K562 (cell line): ENCODE data around the gene ZNF569. TPM values are rescaled to one million over a fixed set of nuclear protein-coding genes. Genes with fewer than 3 reads are reported as not detected.

Source experiments
- ATAC-seq: fragments of 200-7000 bp; cut with Tn5 transposase; 3 replicates; pipeline ENCODE4 v1.9.1; 2020; ENCODE audit warnings: moderate library complexity
- BruUV-seq: library from RNA; stranded (reverse); fragments of 400-500 nt; replicated peaks from 2 replicates; lab custom pipeline; 2021; lab: Mats Ljungman, UMichigan
- CTCF ChIA-PET: fragments of 300-600 bp; formaldehyde crosslinking; extraction: SDS; loops from one replicate; lab custom pipeline; 2021; ENCODE audit warnings: low intra/inter-chr PET ratio; lab: Yijun Ruan, JAX
- POLR2A ChIA-PET: fragments of 300-600, 350-650 bp; sonication (Branson Sonifier 250); formaldehyde crosslinking; extraction: SDS; loops from one replicate; lab custom pipeline; 2021; ENCODE audit warnings: antibody characterized with exemption, inconsistent platforms; lab: Yijun Ruan, JAX
- DNase-seq, 4 experiments: peaks; one replicate each; pipeline versions ENCODE4 v3.0.0 to v3.0.0-alpha.2; 2011 to 2018; ENCODE audit warnings: low spot score in 3 of 4, mixed read lengths in 3 of 4; ENCODE audit errors: extremely low read depth in 1 of 4
- FAIRE-seq: peaks from 2 replicates; lab custom pipeline; 2011; peaks lifted over from hg19 to GRCh38; lab: Jason Lieb, UNC
- H2AFZ ChIP-seq: 2 replicates; pipeline ENCODE4 v1.6.0; 2011; ENCODE audit warnings: low read depth, low read length, control low read depth, inconsistent platforms
- H3K27ac ChIP-seq: fragments of 200-600 bp; 3 replicates; pipeline ENCODE4 v1.8.0; 2011; ENCODE audit warnings: low read depth, mild to moderate bottlenecking, control low read depth, inconsistent platforms, low read length, moderate library complexity, mixed read lengths; ENCODE audit errors: extremely low read depth
- H3K27me3 ChIP-seq, 2 experiments: fragments of 300-600 bp in 1 of 2; 2 replicates in 1 of 2; 3 replicates in 1 of 2; pipeline versions ENCODE4 v1.6.0 to v1.8.0; 2011; ENCODE audit warnings: inconsistent platforms in 2 of 2, low read length in 2 of 2, mild to moderate bottlenecking in 1 of 2, mixed read lengths in 1 of 2, moderate library complexity in 1 of 2; ENCODE audit not compliant: control insufficient read depth in 2 of 2, insufficient read depth in 2 of 2
- H3K36me3 ChIP-seq: fragments of 300-600 bp; 3 replicates; pipeline ENCODE4 v1.8.0; 2011; ENCODE audit warnings: mild to moderate bottlenecking, low read length, inconsistent platforms; ENCODE audit not compliant: control insufficient read depth, insufficient read depth
- H3K4me1 ChIP-seq, 2 experiments: fragments of 200-600 bp in 1 of 2; replicated peaks in 1 of 2; 2 replicates in 1 of 2; 3 replicates in 1 of 2; pipeline versions ENCODE4 v1.5.1 to v1.8.0; 2011; ENCODE audit warnings: inconsistent platforms in 2 of 2, low read length in 2 of 2, mild to moderate bottlenecking in 1 of 2, mixed read lengths in 1 of 2, moderate library complexity in 1 of 2; ENCODE audit not compliant: control insufficient read depth in 2 of 2, insufficient read depth in 2 of 2
- H3K4me2 ChIP-seq: 2 replicates; pipeline ENCODE4 v1.6.1; 2011; ENCODE audit warnings: low read length, control low read depth, inconsistent platforms, mixed read lengths; ENCODE audit not compliant: insufficient read depth
- H3K4me3 ChIP-seq: fragments of 200-600 bp; sonication (generic), shearing (Covaris generic); 2 replicates; pipeline ENCODE4 v1.5.1; 2016; ENCODE audit warnings: control low read depth, inconsistent platforms
- H3K79me2 ChIP-seq: fragments of 200-600 bp; 3 replicates; pipeline ENCODE4 v1.8.0; 2011; ENCODE audit warnings: low read length, inconsistent platforms; ENCODE audit not compliant: control insufficient read depth, insufficient read depth
- H3K9ac ChIP-seq, 2 experiments: 2 replicates each; pipeline versions ENCODE4 v1.6.0 to v1.6.1; 2011; ENCODE audit warnings: low read depth in 2 of 2, low read length in 2 of 2, control low read depth in 1 of 2, inconsistent platforms in 1 of 2, mild to moderate bottlenecking in 1 of 2, mixed read lengths in 1 of 2; ENCODE audit not compliant: insufficient read depth in 1 of 2
- H3K9me1 ChIP-seq: one replicate; pipeline ENCODE4 v1.6.0; 2011; ENCODE audit warnings: inconsistent platforms, mild to moderate bottlenecking, low read length, moderate library complexity; ENCODE audit not compliant: control insufficient read depth, insufficient read depth
- H3K9me3 ChIP-seq: replicated peaks from 2 replicates; pipeline ENCODE4 v1.5.1; 2011; ENCODE audit warnings: low read depth, low read length, inconsistent platforms; ENCODE audit not compliant: control insufficient read depth, insufficient read depth
- H4K20me1 ChIP-seq: replicated peaks from 2 replicates; pipeline ENCODE4 v1.6.1; 2011; ENCODE audit warnings: low read length, inconsistent platforms, mixed read lengths; ENCODE audit not compliant: control insufficient read depth, insufficient read depth
- DACH1 ChIP-seq: fragments of 450-650 bp; IDR thresholded peaks from 2 replicates; pipeline ENCODE4 v1.6.1; 2018; ENCODE audit not compliant: partially characterized antibody
- ZNF212 ChIP-seq: fragments of 450-650 bp; formaldehyde crosslinking; IDR thresholded peaks from 2 replicates; pipeline ENCODE4 v1.4.0; 2020; ENCODE audit warnings: mild to moderate bottlenecking
- WGBS: fragments of 100-300 bp; shearing (Covaris generic); methylation state at CpG from one replicate; pipeline ENCODE4 v1.1.6; 2016; ENCODE audit warnings: low coverage, mixed read lengths; ENCODE audit not compliant: insufficient coverage; ENCODE audit errors: missing lambda C conversion rate; 5-methylcytosine and 5-hydroxymethylcytosine counted together
- in situ Hi-C: fragments of 300-500 bp; cut with MboI; formaldehyde crosslinking; loops from 4 replicates; pipeline ENCODE4 v1.15.0; 2018; ENCODE audit warnings: inconsistent platforms, mixed read lengths
- intact Hi-C: fragments of 100-400 bp; cut with micrococcal nuclease; formaldehyde crosslinking; loops from 2 replicates; pipeline ENCODE4 v1.14.2; 2022
- polyA plus RNA-seq, 8 experiments: library from polyadenylated mRNA; depleted of rRNA in 4 of 8; stranded (reverse) in 5 of 8; unstranded in 3 of 8; fragments of >200 nt; fragmentation: Nextera tagmentation in 2 of 8; fragmentation: Illumina TruSeq in 1 of 8; extraction: Ambion mirVana in 2 of 8; extraction: Trizol in 1 of 8; gene quantifications; 2 replicates each; pipeline versions ENCODE4 v1.2.1 to v1.2.3, GENCODE V29; 2011 to 2014; ENCODE audit warnings: inconsistent platforms in 1 of 8, missing spikeins in 1 of 8
- total RNA-seq, 7 experiments: library from RNA; depleted of rRNA in 6 of 7; stranded (reverse); fragments of >200 nt in 6 of 7; fragmentation: Illumina TruSeq in 2 of 7; extraction: Trizol in 2 of 7; gene quantifications; 2 replicates each; pipeline versions ENCODE4 v1.2.1 to v1.2.3, GENCODE V29; 2011 to 2021; ENCODE audit warnings: low replicate concordance in 1 of 7

ZNF569 gene
- total and polyA plus RNA-seq, 9 of the 15 experiments (the other 6 are each of a cell fraction or from before 2014, with no cell fraction given), result 2.1 to 5.7 (median 4.5) TPM

GRCh38 chr19:37466277-37466797 lies 907 bp downstream of the ZNF569 start:
- in situ Hi-C loops, result no loop called here
- Histone ChIP-seq H3K36me3 (peaks cover 7% of the 10 kb centered on the region; the same call in 1 of the 3 replicates), H4K20me1 (no peaks in the 10 kb centered on the region), H3K9me3 (peaks cover 3% of the 10 kb centered on the region; the same call in 1 of the 2 replicates), H3K9me1 (no peaks in the 10 kb centered on the region), H3K79me2 (no peaks in the 10 kb centered on the region; the same call in 2 of the 3 replicates), H3K4me2 (peak overlapping the region; percentile 85), H3K9ac (peak overlapping the region; percentile 73 to 94), H3K4me1 (peaks cover 0 to 10% of the 10 kb centered on the region in 2 experiments; a peak in 2 of 5 replicates), H3K4me3 (peak overlapping the region; percentile 61), H3K27ac (peak overlapping the region; percentile 82; the same call in 2 of the 3 replicates), H2AFZ (peak overlapping the region; percentile 90), H3K27me3 (no peaks in the 10 kb centered on the region)
- ATAC-seq, result no peak
- no peak for TF ChIP-seq ZNF212 (CRISPR knock-in tag)
- no peak for FAIRE-seq
- ChIA-PET POLR2A (no interaction called here), CTCF (no interaction called here)
- no peak for DNase-seq
- BruUV-seq, result TSS peak; percentile 48
- intact Hi-C loops, result no loop called here
- 10% methylated on average over 24 of the region's 25 CpGs for WGBS

DNA sequence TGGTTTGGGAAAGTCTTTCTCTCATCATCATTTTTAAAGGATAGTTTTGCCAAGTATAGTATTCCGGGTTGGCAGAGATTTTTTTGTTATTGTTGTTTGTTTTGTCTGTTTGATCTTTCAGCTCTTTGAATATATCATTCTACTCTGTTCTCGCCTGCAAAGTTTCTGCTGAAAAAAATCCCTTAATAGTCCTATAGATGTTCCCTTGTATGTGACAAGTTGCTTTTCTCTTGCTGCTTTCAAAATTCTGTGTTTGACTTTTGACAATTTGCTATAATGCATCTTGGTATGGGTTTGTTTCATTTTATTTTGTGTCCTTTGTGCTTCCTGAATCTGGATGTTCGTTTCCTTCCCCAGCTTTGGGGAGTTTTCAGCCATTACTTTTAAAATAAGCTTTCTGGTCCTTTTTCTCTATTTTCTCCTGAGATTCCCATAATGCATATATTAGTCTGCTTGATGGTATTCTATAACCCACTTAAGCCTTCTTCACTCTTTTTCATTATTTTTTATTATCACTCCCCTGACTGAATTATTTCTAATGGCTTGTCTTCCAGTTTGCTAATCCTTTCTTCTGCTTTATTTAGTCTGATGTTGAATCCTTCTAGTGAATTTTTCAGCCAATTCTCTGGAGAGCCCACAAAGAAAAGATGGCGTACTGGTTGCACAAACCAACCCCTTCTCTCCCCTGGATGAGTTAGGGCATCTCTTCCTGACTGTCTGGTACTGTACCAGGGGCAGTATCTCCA lies 14.6 kb downstream of the ZNF569 start:
- Histone ChIP-seq H3K4me1 (no peaks in the 10 kb centered on the region), H2AFZ (no peak overlapping the region), H3K9me3 (peaks cover 3% of the 10 kb centered on the region), H3K4me3 (no peak overlapping the region), H3K9ac (no peak overlapping the region), H3K36me3 (no peaks in the 10 kb centered on the region), H3K79me2 (no peaks in the 10 kb centered on the region), H3K4me2 (no peak overlapping the region), H3K9me1 (no peaks in the 10 kb centered on the region), H4K20me1 (no peaks in the 10 kb centered on the region), H3K27ac (no peak overlapping the region), H3K27me3 (no peaks in the 10 kb centered on the region)
- no peak for TF ChIP-seq DACH1
- intact Hi-C loops, result no loop called here
- FAIRE-seq (peak; percentile 15), DNase-seq (no peak), ATAC-seq (no peak)
- POLR2A ChIA-PET, result no interaction called here
- no TSS peak for BruUV-seq
- in situ Hi-C loops, result no loop called here
- WGBS, result 13% methylated on average over 4 of the region's 4 CpGs
- CTCF ChIA-PET, result no interaction called here
